CD4-positive, alpha-beta T cell (primary cell): ENCODE data around the gene MAGEB17. TPM values are rescaled to one million over a fixed set of nuclear protein-coding genes. Genes with fewer than 3 reads are reported as not detected.

Experiments
- ATAC-seq: fragments of 200-7000 bp; cut with Tn5 transposase; one replicate; pipeline ENCODE4 v1.10.0; 2022; ENCODE audit warnings: mild to moderate bottlenecking; ENCODE audit not compliant: poor library complexity
- CTCF ChIA-PET: fragments of 350-600 bp; sonication (Branson Sonifier 250); formaldehyde crosslinking; loops from one replicate; lab custom pipeline; 2021; ENCODE audit warnings: antibody characterized with exemption, inconsistent platforms; lab: Charles Lee
- POLR2A ChIA-PET: fragments of 350-600 bp; sonication (Branson Sonifier 250); formaldehyde crosslinking; loops from one replicate; lab custom pipeline; 2021; ENCODE audit warnings: antibody characterized with exemption, inconsistent platforms; lab: Charles Lee
- DNase-seq, 14 experiments: peaks; one replicate each; pipeline ENCODE4 v3.0.0-alpha.2; 2013 to 2020; ENCODE audit warnings: mixed read lengths in 2 of 14
- H3K27ac ChIP-seq, 2 donors: one replicate each; pipeline versions ENCODE4 v1.5.1 to v1.7.0; 2013; ENCODE audit warnings: low read length in 2 of 2, low read depth in 1 of 2, mild to moderate bottlenecking in 1 of 2
- H3K27me3 ChIP-seq, 2 experiments: 1 replicate in 1 of 2; 2 replicates in 1 of 2; pipeline versions ENCODE4 v1.6.1 to v1.7.0; 2013; ENCODE audit warnings: low read length in 2 of 2, control low read depth in 1 of 2, mild to moderate bottlenecking in 1 of 2, moderate library complexity in 1 of 2; ENCODE audit not compliant: insufficient read depth in 2 of 2, control insufficient read depth in 1 of 2
- H3K36me3 ChIP-seq: one replicate; pipeline ENCODE4 v1.6.1; 2013; ENCODE audit warnings: low read length, control low read depth; ENCODE audit not compliant: insufficient read depth
- H3K4me1 ChIP-seq: one replicate; pipeline ENCODE4 v1.6.1; 2013; ENCODE audit warnings: low read length, control low read depth; ENCODE audit not compliant: insufficient read depth
- H3K4me3 ChIP-seq: one replicate; pipeline ENCODE4 v1.5.1; 2013; ENCODE audit warnings: mild to moderate bottlenecking, low read length, moderate library complexity
- H3K9me3 ChIP-seq, 2 experiments: 1 replicate in 1 of 2; 2 replicates in 1 of 2; pipeline versions ENCODE4 v1.6.1 to v1.7.0; 2013; ENCODE audit warnings: low read length in 2 of 2, mild to moderate bottlenecking in 2 of 2, control low read depth in 1 of 2, moderate library complexity in 1 of 2; ENCODE audit not compliant: control insufficient read depth in 1 of 2, insufficient read depth in 1 of 2
- H3K27ac Mint-ChIP-seq: one replicate; pipeline ENCODE4 v1.8.0; 2020; ENCODE audit warnings: mixed read lengths
- H3K27me3 Mint-ChIP-seq: one replicate; pipeline ENCODE4 v1.8.0; 2021; ENCODE audit warnings: mixed read lengths
- H3K36me3 Mint-ChIP-seq: one replicate; pipeline ENCODE4 v1.8.0; 2021; ENCODE audit warnings: low read depth, mixed read lengths
- H3K4me1 Mint-ChIP-seq: one replicate; pipeline ENCODE4 v1.8.0; 2021; ENCODE audit warnings: low read depth, mixed read lengths
- H3K4me3 Mint-ChIP-seq: one replicate; pipeline ENCODE4 v1.8.0; 2020; ENCODE audit warnings: mild to moderate bottlenecking, mixed read lengths
- H3K9me3 Mint-ChIP-seq: one replicate; pipeline ENCODE4 v1.8.0; 2020; ENCODE audit warnings: mixed read lengths
- intact Hi-C, 2 experiments: fragments of 100-400 bp; cut with DNase I in 1 of 2; cut with micrococcal nuclease in 1 of 2; formaldehyde crosslinking; loops; one replicate each; pipeline versions ENCODE4 v1.15.1 to v1.9.0; 2023 to 2025; cut with DNase I, micrococcal nuclease
- total RNA-seq, 174 experiments: library from RNA in 2 of 174; stranded (reverse) in 2 of 174; gene quantifications; one replicate each; pipeline ENCODE4 v1.2.3 and lab custom pipeline; 2021 to 2026
- TF ChIP-seq, protein P1 (sequence below): fragments of 200-600 bp; IDR thresholded peaks from one replicate; pipeline ENCODE4 v1.8.0; 2022; ENCODE audit warnings: antibody characterized with exemption, mild to moderate bottlenecking

Gene MAGEB17
- total RNA-seq, 2 experiments from 2014 or later, result not detected

DNA sequence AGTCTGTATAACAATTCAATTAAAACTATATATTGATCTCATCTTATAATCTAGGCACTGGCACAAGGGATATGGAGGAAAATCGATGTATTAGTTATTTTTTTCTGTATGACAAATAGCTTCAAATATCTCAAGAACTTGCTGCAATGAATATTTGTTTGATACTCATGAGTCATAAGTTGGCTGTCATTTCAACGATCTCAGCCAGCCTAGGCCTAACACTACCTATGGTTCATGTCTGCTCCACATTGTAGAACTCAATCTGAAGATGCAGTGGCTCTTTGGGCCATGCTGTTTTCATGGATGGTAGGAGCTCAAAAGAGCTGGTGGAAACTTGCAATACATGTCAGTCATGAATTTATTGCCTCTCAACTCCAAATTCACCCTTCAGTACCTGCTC lies 44.7 kb downstream of the MAGEB17 start:
- H3K4me3 Mint-ChIP-seq, result no peak overlapping the region
- intact Hi-C loops, result no loop called here
- TF ChIP-seq, protein P1, sequence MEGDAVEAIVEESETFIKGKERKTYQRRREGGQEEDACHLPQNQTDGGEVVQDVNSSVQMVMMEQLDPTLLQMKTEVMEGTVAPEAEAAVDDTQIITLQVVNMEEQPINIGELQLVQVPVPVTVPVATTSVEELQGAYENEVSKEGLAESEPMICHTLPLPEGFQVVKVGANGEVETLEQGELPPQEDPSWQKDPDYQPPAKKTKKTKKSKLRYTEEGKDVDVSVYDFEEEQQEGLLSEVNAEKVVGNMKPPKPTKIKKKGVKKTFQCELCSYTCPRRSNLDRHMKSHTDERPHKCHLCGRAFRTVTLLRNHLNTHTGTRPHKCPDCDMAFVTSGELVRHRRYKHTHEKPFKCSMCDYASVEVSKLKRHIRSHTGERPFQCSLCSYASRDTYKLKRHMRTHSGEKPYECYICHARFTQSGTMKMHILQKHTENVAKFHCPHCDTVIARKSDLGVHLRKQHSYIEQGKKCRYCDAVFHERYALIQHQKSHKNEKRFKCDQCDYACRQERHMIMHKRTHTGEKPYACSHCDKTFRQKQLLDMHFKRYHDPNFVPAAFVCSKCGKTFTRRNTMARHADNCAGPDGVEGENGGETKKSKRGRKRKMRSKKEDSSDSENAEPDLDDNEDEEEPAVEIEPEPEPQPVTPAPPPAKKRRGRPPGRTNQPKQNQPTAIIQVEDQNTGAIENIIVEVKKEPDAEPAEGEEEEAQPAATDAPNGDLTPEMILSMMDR, result no peak
- H3K9me3 Mint-ChIP-seq, result no peaks in the 10 kb centered on the region
- no peaks in the 10 kb centered on the region for H3K4me1 Mint-ChIP-seq
- ChIA-PET POLR2A (no interaction called here), CTCF (no interaction called here)
- H3K4me3 ChIP-seq, result no peak overlapping the region
- no peaks in the 10 kb centered on the region for H3K36me3 Mint-ChIP-seq
- H3K36me3 ChIP-seq, result no peaks in the 10 kb centered on the region
- DNase-seq, result no peak
- H3K27ac ChIP-seq, result no peak overlapping the region
- H3K27me3 ChIP-seq, result no peaks in the 10 kb centered on the region
- H3K4me1 ChIP-seq, result no peaks in the 10 kb centered on the region
- H3K27ac Mint-ChIP-seq, result no peak overlapping the region
- ATAC-seq, result no peak
- no peaks in the 10 kb centered on the region for H3K27me3 Mint-ChIP-seq
- no peaks in the 10 kb centered on the region for H3K9me3 ChIP-seq

DNA sequence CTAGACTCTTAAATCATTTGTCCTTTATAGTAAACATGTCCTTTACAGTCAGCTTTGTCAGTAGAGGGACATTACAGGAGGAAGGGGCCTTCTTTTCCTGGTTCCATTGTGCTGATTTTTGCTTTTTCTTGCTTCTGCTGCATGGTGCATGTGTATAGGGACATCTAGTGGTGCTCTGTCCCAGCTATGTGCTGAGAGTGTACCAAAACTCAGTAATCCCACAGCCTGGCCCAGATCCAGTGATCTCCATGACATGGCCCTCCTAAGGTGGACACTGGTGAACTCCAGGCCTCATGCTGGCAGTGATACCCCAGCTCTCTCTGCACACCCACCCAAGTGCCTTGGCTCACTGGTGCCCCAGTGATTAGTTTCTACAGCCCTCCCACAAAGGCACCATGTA lies 45.2 kb downstream of the MAGEB17 start:
- intact Hi-C loops, result no loop called here
- Histone ChIP-seq H3K27me3 (no peaks in the 10 kb centered on the region), H3K4me3 (no peak overlapping the region), H3K27ac (no peak overlapping the region), H3K36me3 (no peaks in the 10 kb centered on the region), H3K9me3 (no peaks in the 10 kb centered on the region), H3K4me1 (no peaks in the 10 kb centered on the region)
- H3K27me3 Mint-ChIP-seq, result no peaks in the 10 kb centered on the region
- TF ChIP-seq, protein P1, result no peak
- H3K4me3 Mint-ChIP-seq, result no peak overlapping the region
- no peaks in the 10 kb centered on the region for H3K4me1 Mint-ChIP-seq
- H3K27ac Mint-ChIP-seq, result no peak overlapping the region
- POLR2A ChIA-PET, result no interaction called here
- no peaks in the 10 kb centered on the region for H3K36me3 Mint-ChIP-seq
- CTCF ChIA-PET, result no interaction called here
- ATAC-seq, result no peak
- DNase-seq, result peak in 1 of 14 experiments; percentile 3
- H3K9me3 Mint-ChIP-seq, result no peaks in the 10 kb centered on the region

DNA sequence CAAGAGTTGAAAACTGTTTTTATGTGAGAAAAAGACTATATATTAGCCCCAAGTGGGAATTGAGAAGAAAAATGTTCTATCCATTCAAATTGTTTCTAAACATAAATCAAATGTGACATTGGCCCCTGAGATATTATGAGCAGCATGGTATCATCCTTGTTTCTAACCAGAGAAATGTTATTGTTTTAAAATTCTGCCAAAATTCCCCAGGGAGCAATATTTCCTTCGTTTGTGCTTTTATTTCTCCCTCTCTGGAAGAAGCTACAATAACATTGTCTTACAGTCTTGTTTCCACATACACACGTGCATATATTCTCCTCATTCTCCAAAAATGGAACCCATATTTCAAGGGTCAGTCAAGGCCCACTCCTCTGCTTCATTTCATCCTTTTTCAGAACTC lies 46.7 kb downstream of the MAGEB17 start:
- H3K27ac Mint-ChIP-seq, result no peak overlapping the region
- intact Hi-C loops, result no loop called here
- Histone ChIP-seq H3K4me3 (no peak overlapping the region), H3K4me1 (no peaks in the 10 kb centered on the region), H3K36me3 (no peaks in the 10 kb centered on the region), H3K27ac (no peak overlapping the region), H3K9me3 (no peaks in the 10 kb centered on the region), H3K27me3 (no peaks in the 10 kb centered on the region)
- DNase-seq (no peak), ATAC-seq (no peak)
- no peaks in the 10 kb centered on the region for H3K36me3 Mint-ChIP-seq
- ChIA-PET POLR2A (no interaction called here), CTCF (no interaction called here)
- H3K27me3 Mint-ChIP-seq, result no peaks in the 10 kb centered on the region
- H3K4me1 Mint-ChIP-seq, result no peaks in the 10 kb centered on the region
- TF ChIP-seq, protein P1, result no peak
- no peaks in the 10 kb centered on the region for H3K9me3 Mint-ChIP-seq
- H3K4me3 Mint-ChIP-seq, result no peak overlapping the region
